HG03064 (cell line): ENCODE results near the gene SUCO.

Source experiments
- ATAC-seq: cut with Tn5 transposase; IDR thresholded peaks from one replicate; pipeline ENCODE4 v1.9.1; 2021; ENCODE audit warnings: low read depth; ENCODE audit not compliant: unreplicated experiment

The SUCO gene

DNA sequence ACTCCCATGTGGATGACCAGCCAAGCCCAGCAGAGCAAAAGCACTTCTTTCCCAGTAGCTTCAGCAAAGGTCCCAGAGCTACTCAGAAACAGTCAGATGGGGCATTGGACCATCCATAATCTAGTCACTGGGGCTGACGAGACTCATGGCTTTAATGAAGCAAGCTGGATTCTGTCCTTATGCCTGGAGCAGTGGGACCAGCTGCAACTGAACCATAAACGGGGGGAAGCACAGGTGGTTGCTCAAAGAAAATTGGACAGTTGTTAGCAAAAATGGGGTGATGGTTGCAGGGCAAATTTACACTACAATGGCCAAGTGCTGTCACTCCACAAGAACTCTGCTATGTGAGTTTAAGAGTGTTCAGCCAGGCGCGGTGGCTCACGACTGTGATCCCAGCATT lies 108.5 kb downstream of the SUCO start:
- no peak for ATAC-seq

DNA sequence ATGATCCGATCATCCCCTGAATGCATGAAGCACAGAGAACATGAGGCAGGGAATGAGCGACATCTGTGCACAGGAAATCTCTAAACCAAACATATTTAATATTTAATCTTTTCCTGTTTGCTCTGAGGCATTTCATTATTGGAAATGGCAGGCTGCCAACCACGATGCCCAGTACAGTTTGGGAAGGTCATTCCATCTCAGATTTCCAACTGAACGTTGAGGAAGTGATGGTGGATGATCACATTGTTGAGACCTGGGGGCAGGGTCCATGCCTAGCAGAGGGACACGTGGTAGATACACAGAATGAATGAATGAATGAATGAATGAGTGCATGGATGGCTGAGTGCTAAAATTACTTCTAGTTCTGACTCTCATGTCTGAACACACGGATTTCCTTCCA lies 110.0 kb downstream of the SUCO start:
- no peak for ATAC-seq

- ATAC-seq, result no peak
These were observed 113.7 kb downstream of the SUCO start for GRCh38 chr1:172646653-172647052.

GRCh38 chr1:172647110-172647564 lies 114.2 kb downstream of the SUCO start:
- ATAC-seq, result no peak

DNA sequence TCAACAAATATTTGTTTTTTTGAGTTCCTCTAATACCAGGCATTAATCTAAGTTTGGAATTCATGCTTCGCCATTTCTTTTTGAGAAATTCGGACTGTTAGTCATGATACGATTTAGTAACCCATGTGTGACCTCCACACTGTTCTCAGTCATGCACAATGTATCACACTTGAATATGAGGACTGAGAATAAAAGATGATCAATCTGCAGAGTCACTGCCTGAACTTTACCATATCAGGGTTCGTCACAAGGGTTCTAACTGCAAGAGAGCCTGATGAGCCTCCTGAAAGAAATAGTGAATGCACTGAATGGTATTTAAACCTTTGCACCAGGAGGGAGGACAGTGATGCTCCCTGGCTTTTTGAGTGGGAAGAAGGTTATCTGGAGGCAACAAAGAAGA lies 115.0 kb downstream of the SUCO start:
- no peak for ATAC-seq

DNA sequence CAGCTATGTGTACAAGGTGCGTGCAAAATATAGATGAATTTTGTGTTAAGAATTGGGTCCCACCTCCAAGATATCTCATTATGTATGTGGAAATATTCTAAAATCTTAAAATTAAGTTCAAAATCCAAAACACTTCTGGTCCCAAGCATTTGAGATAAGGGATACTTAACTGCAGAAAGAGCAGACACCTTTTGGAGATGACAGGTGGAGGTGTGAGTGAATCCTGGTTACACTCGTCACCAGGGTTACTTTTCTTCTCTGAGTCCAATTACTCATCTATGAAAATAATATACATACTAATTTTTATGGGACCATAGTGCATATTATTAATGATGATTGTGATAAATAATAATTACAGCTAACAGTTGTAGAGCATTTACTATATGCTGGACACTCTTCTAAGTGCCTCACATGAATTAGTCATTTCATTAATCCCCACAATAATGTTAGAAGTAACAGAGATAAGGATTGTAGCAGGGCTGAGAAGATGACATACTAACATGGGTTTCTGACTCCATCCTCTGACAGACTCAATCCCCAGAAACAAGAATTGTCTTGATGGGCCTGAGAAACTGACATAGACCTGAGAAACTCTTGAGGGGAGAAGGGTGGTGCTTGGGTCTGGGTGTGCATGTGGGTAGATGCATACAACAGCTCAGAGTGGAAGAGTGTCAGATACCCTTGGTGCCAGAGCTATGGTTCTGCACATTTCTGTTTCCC lies 117.7 kb downstream of the SUCO start:
- ATAC-seq, result no peak

DNA sequence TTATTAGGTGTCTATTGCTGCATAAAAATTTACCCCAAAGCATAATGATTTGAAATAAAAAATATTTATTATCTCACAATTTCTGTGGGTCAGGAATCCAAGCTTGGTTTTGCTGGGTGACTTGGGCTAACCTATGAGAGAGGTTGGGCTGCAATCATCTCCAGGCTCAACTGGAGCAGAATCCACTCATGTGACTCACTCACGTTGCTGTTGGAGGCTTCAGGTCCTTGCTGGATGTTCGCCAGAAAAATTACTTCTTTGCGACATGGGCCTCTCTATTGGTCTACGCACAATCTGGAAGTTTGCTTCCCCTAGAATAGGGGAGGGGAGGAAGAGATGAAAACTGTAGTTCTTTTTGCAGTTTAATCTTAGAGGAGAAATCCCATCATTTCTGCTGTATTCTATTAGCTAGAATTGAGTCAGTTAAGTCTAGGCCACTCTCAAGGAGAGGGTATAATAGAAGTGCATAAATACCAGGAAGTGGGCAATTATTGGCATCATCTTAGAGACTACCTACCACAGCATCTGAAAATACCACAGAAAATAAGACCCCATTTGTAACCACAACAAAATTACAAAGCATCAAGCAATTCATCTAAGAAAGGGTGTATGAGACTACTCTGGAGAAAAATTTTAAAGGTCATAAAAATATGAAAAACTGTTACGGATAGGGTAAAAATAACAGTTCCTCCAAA lies 120.2 kb downstream of the SUCO start:
- no peak for ATAC-seq

DNA sequence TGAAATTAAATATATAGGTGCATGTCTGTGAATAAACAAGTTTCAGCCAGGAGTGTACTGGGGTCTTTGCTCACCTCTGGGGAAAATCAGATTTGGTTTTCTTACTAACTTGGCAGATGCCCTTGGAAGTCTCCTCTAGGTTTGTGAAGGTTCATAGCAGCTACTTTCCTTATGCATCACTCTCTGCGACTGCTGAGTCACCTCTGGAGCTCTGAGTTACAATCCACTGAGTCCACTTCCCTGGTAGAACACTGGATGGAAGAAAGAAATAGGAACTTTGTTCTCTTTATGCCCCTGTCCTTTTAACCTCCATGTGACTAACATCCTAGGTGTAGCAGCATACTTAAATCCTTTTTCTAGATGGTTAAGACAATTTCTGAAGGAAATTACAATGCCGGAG lies 121.6 kb downstream of the SUCO start:
- no peak for ATAC-seq

DNA sequence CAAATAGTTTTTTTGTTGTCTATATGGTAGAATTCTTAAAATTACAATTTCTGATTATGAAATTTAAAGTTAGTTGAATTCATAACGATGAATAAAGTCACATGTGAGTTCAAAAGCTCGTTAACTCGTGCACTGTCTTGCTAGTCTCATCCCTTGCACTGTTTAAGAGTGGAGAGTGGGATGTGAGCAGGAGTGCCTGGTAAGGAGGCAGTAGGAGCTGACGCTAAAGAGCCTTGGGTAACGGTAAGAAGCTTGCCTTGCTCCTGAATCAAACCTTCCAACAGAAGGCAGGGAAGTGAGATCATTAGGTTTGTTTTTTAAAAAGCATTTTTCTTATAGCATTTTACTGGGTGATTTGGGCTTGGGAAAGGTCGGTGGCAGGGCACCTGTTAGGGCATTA lies 123.6 kb downstream of the SUCO start:
- ATAC-seq, result no peak

- ATAC-seq, result no peak
These were observed 124.6 kb downstream of the SUCO start for GRCh38 chr1:172657586-172657985.

GRCh38 chr1:172658871-172659453 lies 126.0 kb downstream of the SUCO start, which contains the start of gene FASLG:
Gene FASLG (plus strand): TSS chr1:172659103. CDS start chr1:172659202, 99 bp downstream.
- ATAC-seq, result no peak

DNA sequence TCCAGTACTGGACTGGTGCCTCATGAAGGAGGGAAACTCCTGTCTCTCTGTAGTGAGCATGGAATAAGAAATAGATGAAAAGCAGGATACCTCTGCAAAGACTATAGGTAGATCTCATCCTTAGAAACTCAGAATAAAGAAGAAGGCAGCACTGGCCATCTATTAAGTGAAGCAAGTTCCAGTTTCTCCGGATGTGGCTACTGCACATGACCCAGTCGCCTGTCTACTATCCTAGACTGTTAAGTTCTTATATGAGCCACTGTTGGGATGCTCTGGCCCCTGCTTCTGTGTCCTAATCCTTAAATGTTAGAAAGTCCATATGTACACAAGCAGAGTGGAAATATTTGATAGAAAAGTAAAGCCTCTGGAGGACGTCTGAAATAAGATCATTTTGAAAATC lies 128.2 kb downstream of the SUCO start:
- ATAC-seq, result no peak
